Measurements from ENCODE around the gene VPS41.

DNA sequence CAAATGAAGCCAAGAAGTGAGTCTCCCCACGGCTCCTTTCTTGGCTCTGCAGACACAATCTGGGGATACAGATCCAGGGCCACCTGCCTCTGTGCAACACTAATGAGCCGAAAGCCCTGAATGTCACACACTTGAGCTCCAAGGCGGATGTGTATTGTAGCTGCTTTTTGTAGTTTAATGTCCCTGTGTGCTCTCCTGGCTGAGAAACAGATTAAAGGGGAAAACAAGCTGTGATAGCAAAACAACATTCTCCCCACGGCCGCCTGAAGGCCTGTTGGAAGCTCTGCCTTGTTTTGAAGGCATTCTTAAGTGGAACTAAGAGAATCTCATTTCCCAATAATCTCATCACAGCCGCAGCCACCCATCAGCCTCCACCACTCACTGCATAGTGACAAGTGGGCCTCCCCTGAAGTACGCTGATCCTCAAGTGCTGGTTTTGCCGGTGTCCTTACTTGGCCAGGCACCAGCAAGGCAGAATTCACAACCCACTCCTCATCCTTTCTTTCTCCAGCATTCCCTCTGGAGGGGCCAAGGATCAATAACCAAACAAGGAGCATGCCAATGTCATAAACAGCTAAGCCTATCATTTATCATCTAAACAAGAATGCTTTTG lies 233.4 kb downstream of the VPS41 start:
- TF ChIP-seq POLR2A (IDR thresholded peaks at IDR 0.05; ENCODE audit: low read length) (no peak), GATA1 (IDR thresholded peaks at IDR 0.05; ENCODE audit: low read depth, low read length) (no peak)

All from erythroblast (primary cell).